K562 (cell line): Measurements from ENCODE around the gene RFPL4A. TPM values are rescaled to one million over a fixed set of nuclear protein-coding genes. Genes with fewer than 3 reads are reported as not detected.

Source experiments
- ATAC-seq: fragments of 200-7000 bp; cut with Tn5 transposase; 3 replicates; pipeline ENCODE4 v1.9.1; 2020; ENCODE audit warnings: moderate library complexity
- BruUV-seq: library from RNA; stranded (reverse); fragments of 400-500 nt; replicated peaks from 2 replicates; lab custom pipeline; 2021; lab: Mats Ljungman, UMichigan
- CTCF ChIA-PET: fragments of 300-600 bp; formaldehyde crosslinking; extraction: SDS; loops from one replicate; lab custom pipeline; 2021; ENCODE audit warnings: low intra/inter-chr PET ratio; lab: Yijun Ruan, JAX
- POLR2A ChIA-PET: fragments of 300-600, 350-650 bp; sonication (Branson Sonifier 250); formaldehyde crosslinking; extraction: SDS; loops from one replicate; lab custom pipeline; 2021; ENCODE audit warnings: antibody characterized with exemption, inconsistent platforms; lab: Yijun Ruan, JAX
- DNase-seq, 4 experiments: peaks; one replicate each; pipeline versions ENCODE4 v3.0.0 to v3.0.0-alpha.2; 2011 to 2018; ENCODE audit warnings: low spot score in 3 of 4, mixed read lengths in 3 of 4; ENCODE audit errors: extremely low read depth in 1 of 4
- FAIRE-seq: peaks from 2 replicates; lab custom pipeline; 2011; peaks lifted over from hg19 to GRCh38; lab: Jason Lieb, UNC
- H2AFZ ChIP-seq: 2 replicates; pipeline ENCODE4 v1.6.0; 2011; ENCODE audit warnings: low read depth, low read length, control low read depth, inconsistent platforms
- H3K27ac ChIP-seq: fragments of 200-600 bp; 3 replicates; pipeline ENCODE4 v1.8.0; 2011; ENCODE audit warnings: low read depth, mild to moderate bottlenecking, control low read depth, inconsistent platforms, low read length, moderate library complexity, mixed read lengths; ENCODE audit errors: extremely low read depth
- H3K27me3 ChIP-seq, 2 experiments: fragments of 300-600 bp in 1 of 2; 2 replicates in 1 of 2; 3 replicates in 1 of 2; pipeline versions ENCODE4 v1.6.0 to v1.8.0; 2011; ENCODE audit warnings: inconsistent platforms in 2 of 2, low read length in 2 of 2, mild to moderate bottlenecking in 1 of 2, mixed read lengths in 1 of 2, moderate library complexity in 1 of 2; ENCODE audit not compliant: control insufficient read depth in 2 of 2, insufficient read depth in 2 of 2
- H3K36me3 ChIP-seq: fragments of 300-600 bp; 3 replicates; pipeline ENCODE4 v1.8.0; 2011; ENCODE audit warnings: mild to moderate bottlenecking, low read length, inconsistent platforms; ENCODE audit not compliant: control insufficient read depth, insufficient read depth
- H3K4me1 ChIP-seq, 2 experiments: fragments of 200-600 bp in 1 of 2; replicated peaks in 1 of 2; 2 replicates in 1 of 2; 3 replicates in 1 of 2; pipeline versions ENCODE4 v1.5.1 to v1.8.0; 2011; ENCODE audit warnings: inconsistent platforms in 2 of 2, low read length in 2 of 2, mild to moderate bottlenecking in 1 of 2, mixed read lengths in 1 of 2, moderate library complexity in 1 of 2; ENCODE audit not compliant: control insufficient read depth in 2 of 2, insufficient read depth in 2 of 2
- H3K4me2 ChIP-seq: 2 replicates; pipeline ENCODE4 v1.6.1; 2011; ENCODE audit warnings: low read length, control low read depth, inconsistent platforms, mixed read lengths; ENCODE audit not compliant: insufficient read depth
- H3K4me3 ChIP-seq: fragments of 200-600 bp; sonication (generic), shearing (Covaris generic); 2 replicates; pipeline ENCODE4 v1.5.1; 2016; ENCODE audit warnings: control low read depth, inconsistent platforms
- H3K79me2 ChIP-seq: fragments of 200-600 bp; 3 replicates; pipeline ENCODE4 v1.8.0; 2011; ENCODE audit warnings: low read length, inconsistent platforms; ENCODE audit not compliant: control insufficient read depth, insufficient read depth
- H3K9ac ChIP-seq, 2 experiments: 2 replicates each; pipeline versions ENCODE4 v1.6.0 to v1.6.1; 2011; ENCODE audit warnings: low read depth in 2 of 2, low read length in 2 of 2, control low read depth in 1 of 2, inconsistent platforms in 1 of 2, mild to moderate bottlenecking in 1 of 2, mixed read lengths in 1 of 2; ENCODE audit not compliant: insufficient read depth in 1 of 2
- H3K9me1 ChIP-seq: one replicate; pipeline ENCODE4 v1.6.0; 2011; ENCODE audit warnings: inconsistent platforms, mild to moderate bottlenecking, low read length, moderate library complexity; ENCODE audit not compliant: control insufficient read depth, insufficient read depth
- H3K9me3 ChIP-seq: replicated peaks from 2 replicates; pipeline ENCODE4 v1.5.1; 2011; ENCODE audit warnings: low read depth, low read length, inconsistent platforms; ENCODE audit not compliant: control insufficient read depth, insufficient read depth
- H4K20me1 ChIP-seq: replicated peaks from 2 replicates; pipeline ENCODE4 v1.6.1; 2011; ENCODE audit warnings: low read length, inconsistent platforms, mixed read lengths; ENCODE audit not compliant: control insufficient read depth, insufficient read depth
- BCL6 ChIP-seq: fragments of 250-450 bp; sonication (Bioruptor Pico); IDR thresholded peaks from 2 replicates; pipeline ENCODE4 v1.4.0; 2020
- CCNT2 ChIP-seq: IDR thresholded peaks from 2 replicates; pipeline ENCODE4 v1.6.1; 2011; ENCODE audit warnings: borderline replicate concordance, low read depth, mild to moderate bottlenecking, moderate library complexity, mixed read lengths, low read length; ENCODE audit not compliant: insufficient read length; ENCODE audit errors: extremely low read depth
- DMBX1 ChIP-seq: fragments of 250-450 bp; sonication (Bioruptor Pico); IDR thresholded peaks from 2 replicates; pipeline ENCODE4 v1.8.0; 2022; ENCODE audit warnings: inconsistent platforms, mild to moderate bottlenecking, moderate library complexity, borderline replicate concordance
- ELK3 ChIP-seq: fragments of 450-650 bp; formaldehyde crosslinking; IDR thresholded peaks from 2 replicates; pipeline ENCODE4 v1.4.0; 2020; ENCODE audit warnings: mild to moderate bottlenecking
- GATAD2A ChIP-seq: fragments of 450-650 bp; IDR thresholded peaks from 2 replicates; pipeline ENCODE4 v1.6.1; 2017
- HDAC2 ChIP-seq: fragments of 450-650 bp; IDR thresholded peaks from 2 replicates; pipeline ENCODE4 v1.6.1; 2016; ENCODE audit warnings: mild to moderate bottlenecking
- IRF9 ChIP-seq: fragments of 450-650 bp; IDR thresholded peaks from 2 replicates; pipeline ENCODE4 v1.6.1; 2016; ENCODE audit warnings: missing biosample characterization, missing genetic modification characterization
- MCM2 ChIP-seq: fragments of 450-650 bp; IDR thresholded peaks from 2 replicates; pipeline ENCODE4 v1.6.1; 2017; ENCODE audit warnings: low read depth, mild to moderate bottlenecking
- MEF2A ChIP-seq: IDR thresholded peaks from 2 replicates; pipeline ENCODE4 v1.6.1; 2011; ENCODE audit warnings: low read depth, mild to moderate bottlenecking, low read length, moderate library complexity; ENCODE audit not compliant: control insufficient read depth
- MTA3 ChIP-seq: fragments of 450-650 bp; formaldehyde crosslinking; IDR thresholded peaks from 2 replicates; pipeline ENCODE4 v1.6.1; 2017; ENCODE audit warnings: mild to moderate bottlenecking, borderline replicate concordance
- RBM25 ChIP-seq: fragments of 200-400 bp; formaldehyde crosslinking; IDR thresholded peaks from 2 replicates; pipeline ENCODE4 v1.6.1; 2018; ENCODE audit warnings: low read length, low read depth, moderate library complexity; ENCODE audit not compliant: severe bottlenecking
- RNF2 ChIP-seq: sonication (generic); IDR thresholded peaks from 2 replicates; pipeline ENCODE4 v1.6.1; 2016
- TRIM24 ChIP-seq, 2 experiments: fragments of 450-650 bp; IDR thresholded peaks; 2 replicates each; pipeline ENCODE4 v1.6.1; 2016
- ZEB2 ChIP-seq: fragments of 450-650 bp; IDR thresholded peaks from 2 replicates; pipeline ENCODE4 v1.6.1; 2016
- ZNF184 ChIP-seq: sonication (generic); formaldehyde crosslinking; IDR thresholded peaks from 2 replicates; pipeline ENCODE4 v1.5.0; 2020; ENCODE audit warnings: missing genetic modification reagents
- ZNF766 ChIP-seq: fragments of 200-800 bp; sonication (Bioruptor generic); conservative IDR thresholded peaks from 2 replicates; pipeline ENCODE4 v1.6.1; 2016; ENCODE audit warnings: missing genetic modification characterization, missing compliant biosample characterization
- WGBS: fragments of 100-300 bp; shearing (Covaris generic); methylation state at CpG from one replicate; pipeline ENCODE4 v1.1.6; 2016; ENCODE audit warnings: low coverage, mixed read lengths; ENCODE audit not compliant: insufficient coverage; ENCODE audit errors: missing lambda C conversion rate; 5-methylcytosine and 5-hydroxymethylcytosine counted together
- in situ Hi-C: fragments of 300-500 bp; cut with MboI; formaldehyde crosslinking; loops from 4 replicates; pipeline ENCODE4 v1.15.0; 2018; ENCODE audit warnings: inconsistent platforms, mixed read lengths
- intact Hi-C: fragments of 100-400 bp; cut with micrococcal nuclease; formaldehyde crosslinking; loops from 2 replicates; pipeline ENCODE4 v1.14.2; 2022
- polyA plus RNA-seq, 8 experiments: library from polyadenylated mRNA; depleted of rRNA in 4 of 8; stranded (reverse) in 5 of 8; unstranded in 3 of 8; fragments of >200 nt; fragmentation: Nextera tagmentation in 2 of 8; fragmentation: Illumina TruSeq in 1 of 8; extraction: Ambion mirVana in 2 of 8; extraction: Trizol in 1 of 8; gene quantifications; 2 replicates each; pipeline versions ENCODE4 v1.2.1 to v1.2.3, GENCODE V29; 2011 to 2014; ENCODE audit warnings: inconsistent platforms in 1 of 8, missing spikeins in 1 of 8
- total RNA-seq, 7 experiments: library from RNA; depleted of rRNA in 6 of 7; stranded (reverse); fragments of >200 nt in 6 of 7; fragmentation: Illumina TruSeq in 2 of 7; extraction: Trizol in 2 of 7; gene quantifications; 2 replicates each; pipeline versions ENCODE4 v1.2.1 to v1.2.3, GENCODE V29; 2011 to 2021; ENCODE audit warnings: low replicate concordance in 1 of 7

RFPL4A gene
- total and polyA plus RNA-seq, 9 of the 15 experiments (the other 6 are each of a cell fraction or from before 2014, with no cell fraction given) = 0.13 to 1.1 (median 0.23) TPM; not detected in 1

GRCh38 chr19:55720214-55720746, 38.6 kb upstream of the RFPL4A start (continued):
- TF ChIP-seq TRIM24 (IDR thresholded peaks at IDR 0.05) (no peak), MEF2A (no peak), ZNF766 (CRISPR knock-in tag) (no peak), CCNT2 (no peak), ELK3 (CRISPR knock-in tag) (no peak), MTA3 (no peak), MCM2 (no peak), GATAD2A (no peak), DMBX1 (CRISPR knock-in tag) (no peak), HDAC2 (no peak), BCL6 (CRISPR knock-in tag) (no peak), ZEB2 (no peak)

GRCh38 chr19:55720801-55721200, 38.1 kb upstream of the RFPL4A start:
- no peak overlapping the region for H3K4me3 ChIP-seq
- in situ Hi-C loops = no loop called here
- FAIRE-seq = no peak

More at GRCh38 chr19:55720801-55721200, 38.1 kb upstream of the RFPL4A start:
- WGBS = 0% methylated on average over 3 of the region's 3 CpGs
- no peak for DNase-seq
- Histone ChIP-seq H3K4me1 (no peaks in the 10 kb centered on the region; a peak in 1 of 5 replicates), H4K20me1 (no peaks in the 10 kb centered on the region), H3K27ac (no peak overlapping the region), H3K79me2 (no peaks in the 10 kb centered on the region), H2AFZ (no peak overlapping the region), H3K9me1 (no peaks in the 10 kb centered on the region), H3K9ac (no peak overlapping the region), H3K27me3 (peaks cover 13 to 49% of the 10 kb centered on the region in 2 experiments), H3K9me3 (peaks cover 4% of the 10 kb centered on the region; the same call in 1 of the 2 replicates), H3K36me3 (no peaks in the 10 kb centered on the region), H3K4me2 (no peak overlapping the region)
- TF ChIP-seq ZNF184 = peak; percentile 77; the same call in 1 of the 2 replicates
- peak; percentile 5 for TF ChIP-seq RBM25
- TF ChIP-seq IRF9 (tag) = no peak
- no peak for TF ChIP-seq RNF2
- ChIA-PET POLR2A (interaction anchor here (1.1 to 1.2 kb wide), 2 partner anchors 18 to 29 kb away, joined by 3 read pairs; no protein-coding TSS in a partner anchor), CTCF (no interaction called here)
- intact Hi-C loops = no loop called here
- BruUV-seq = no TSS peak
- no peak for ATAC-seq
